NCI-H460 (cell line): ENCODE measurements around the gene GNAI3. TPM values are rescaled to one million over a fixed set of nuclear protein-coding genes. Genes with fewer than 3 reads are reported as not detected.

Source experiments
- DNase-seq: peaks from one replicate; pipeline ENCODE4 v3.0.0-alpha.2; 2016; ENCODE audit warnings: low read depth; ENCODE audit errors: extremely low read depth
- total RNA-seq: library from RNA; depleted of rRNA; stranded (reverse); fragments of >200 nt; shearing (Covaris generic); gene quantifications from 2 replicates; pipeline ENCODE4 v1.2.3, GENCODE V29; 2014

Gene GNAI3
- total RNA-seq, 1 experiment from 2014 or later: 8.5 TPM

- no peak for DNase-seq
These were observed 24.7 kb upstream of the GNAI3 start for GRCh38 chr1:109523706-109524105.

GRCh38 chr1:109527098-109527811, 21.2 kb upstream of the GNAI3 start:
- no peak for DNase-seq

GRCh38 chr1:109527846-109528695, 20.3 kb upstream of the GNAI3 start:
- no peak for DNase-seq

- DNase-seq: no peak
These were observed 19.7 kb upstream of the GNAI3 start for GRCh38 chr1:109528712-109529111.

GRCh38 chr1:109529881-109530456, 18.4 kb upstream of the GNAI3 start:
- no peak for DNase-seq

GRCh38 chr1:109530457-109531087, 17.8 kb upstream of the GNAI3 start:
- DNase-seq: no peak

- DNase-seq: no peak
These were observed 17.0 kb upstream of the GNAI3 start for GRCh38 chr1:109531380-109531779.

GRCh38 chr1:109531826-109532364, 16.5 kb upstream of the GNAI3 start:
- no peak for DNase-seq

- peak; percentile 65 for DNase-seq
These were observed 15.9 kb upstream of the GNAI3 start for GRCh38 chr1:109532365-109533136.

GRCh38 chr1:109534307-109534858, 14.0 kb upstream of the GNAI3 start:
- DNase-seq: no peak

- DNase-seq: no peak
These were observed 12.9 kb upstream of the GNAI3 start for GRCh38 chr1:109535481-109535880.

GRCh38 chr1:109535971-109536491, 12.4 kb upstream of the GNAI3 start:
- DNase-seq: no peak

GRCh38 chr1:109537450-109538178, 10.8 kb upstream of the GNAI3 start:
- DNase-seq: no peak

- DNase-seq: no peak
These were observed 9.4 kb upstream of the GNAI3 start for GRCh38 chr1:109538827-109539555.

- no peak for DNase-seq
These were observed 8.7 kb upstream of the GNAI3 start, which contains the start of gene GPR61 for GRCh38 chr1:109539676-109540075. TSS of gene GPR61 (plus strand) at chr1:109539872. CDS start at chr1:109543023, 3,151 bp downstream.

GRCh38 chr1:109541102-109541501, 7.3 kb upstream of the GNAI3 start:
- no peak for DNase-seq

- DNase-seq: no peak
These were observed 5.8 kb upstream of the GNAI3 start for GRCh38 chr1:109542657-109543056.
